GM19395 (cell line): ENCODE results near the gene MTM1.

Source experiments
- ATAC-seq: cut with Tn5 transposase; IDR thresholded peaks from one replicate; pipeline ENCODE4 v1.9.1; 2021; ENCODE audit warnings: mild to moderate bottlenecking, moderate library complexity; ENCODE audit not compliant: unreplicated experiment

The MTM1 gene

DNA sequence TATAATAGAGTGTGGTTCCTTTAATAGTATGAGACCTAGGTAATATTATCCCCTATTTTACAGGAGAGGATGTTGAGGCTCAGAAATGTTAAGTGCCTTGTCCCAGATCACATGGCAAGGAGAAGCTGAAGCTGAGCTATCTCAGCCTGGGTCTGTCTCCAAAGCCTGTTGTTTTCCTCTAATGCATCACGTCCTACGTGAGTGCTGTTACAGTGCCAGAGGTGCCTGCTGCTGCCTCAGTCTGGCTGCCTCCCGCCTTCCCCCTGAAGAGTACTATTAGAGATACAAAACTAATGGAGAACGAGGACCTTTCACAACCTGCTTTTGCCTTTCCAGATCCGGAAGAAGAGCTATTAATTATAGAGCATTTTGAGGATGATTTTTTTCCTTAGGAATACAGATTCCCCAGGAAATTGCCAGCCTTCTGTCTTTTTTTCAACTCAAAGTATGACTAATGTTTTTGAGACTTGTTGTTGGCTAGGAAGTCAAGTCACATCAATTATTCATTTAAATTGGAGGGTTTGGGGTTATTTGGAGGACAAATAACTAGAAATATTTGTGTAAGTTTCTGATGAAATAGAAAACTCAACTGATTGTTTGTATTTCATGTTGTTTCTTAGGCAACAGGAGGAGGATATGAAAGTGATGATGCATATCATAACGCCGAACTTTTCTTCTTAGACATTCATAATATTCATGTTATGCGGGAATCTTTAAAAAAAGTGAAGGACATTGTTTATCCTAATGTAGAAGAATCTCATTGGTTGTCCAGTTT lies 80.9 kb downstream of the MTM1 start:
- ATAC-seq = no peak

DNA sequence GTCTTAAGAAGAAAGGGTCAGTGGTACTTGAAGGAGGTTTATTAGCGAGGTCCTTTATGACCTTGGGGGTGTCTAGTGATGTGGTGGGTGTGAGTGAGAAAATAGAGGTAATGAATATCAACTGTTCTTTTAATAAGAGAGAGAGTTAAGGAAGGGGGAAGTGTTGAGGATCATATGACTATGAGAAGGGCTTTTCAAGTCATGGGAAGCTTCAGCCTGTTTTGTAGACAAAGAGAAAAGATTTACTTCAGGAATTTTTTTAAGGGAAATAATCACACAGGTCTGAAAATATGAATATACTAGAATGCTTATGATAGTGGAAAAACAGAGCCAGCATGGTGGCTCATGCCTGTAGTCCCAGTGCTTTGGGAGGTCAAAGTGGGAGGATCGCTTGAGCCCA lies 83.5 kb downstream of the MTM1 start:
- ATAC-seq = no peak

DNA sequence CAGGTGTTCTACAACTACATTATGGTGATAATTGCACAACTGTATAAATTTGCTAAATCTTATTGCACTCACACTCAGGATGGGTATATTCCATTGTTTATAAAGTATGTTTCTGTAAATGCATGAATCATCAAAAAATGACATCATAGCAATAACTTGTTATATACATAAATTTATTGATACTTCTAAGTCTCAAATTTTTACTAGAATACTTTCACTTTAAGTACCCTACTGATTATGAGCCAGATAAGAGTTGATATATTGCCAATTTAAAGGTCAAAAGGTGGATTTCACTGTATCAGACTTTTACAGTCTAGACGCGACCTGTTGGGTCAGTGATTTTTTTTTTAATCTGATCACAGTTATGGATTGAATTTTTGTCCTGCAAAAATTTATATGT lies 87.4 kb downstream of the MTM1 start:
- ATAC-seq = no peak

DNA sequence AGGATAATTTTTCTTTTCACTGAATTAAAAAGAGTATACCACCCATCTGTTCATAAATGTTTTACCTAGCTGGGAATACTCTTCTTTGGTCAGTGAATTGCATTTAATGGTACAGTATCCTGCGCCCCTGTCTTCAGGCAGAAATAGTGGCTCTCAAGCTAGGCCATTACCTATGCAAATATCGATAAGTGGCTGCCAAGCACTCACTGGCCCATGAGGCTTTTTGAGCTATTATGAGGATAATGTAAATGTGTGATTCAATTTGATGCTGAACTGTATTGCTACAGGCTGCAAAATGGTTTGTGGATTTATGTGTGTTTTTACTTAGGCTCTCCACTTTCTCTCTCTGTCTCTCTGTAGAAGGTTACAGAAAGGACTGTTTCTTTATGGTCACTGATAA lies 94.7 kb downstream of the MTM1 start:
- ATAC-seq = no peak

DNA sequence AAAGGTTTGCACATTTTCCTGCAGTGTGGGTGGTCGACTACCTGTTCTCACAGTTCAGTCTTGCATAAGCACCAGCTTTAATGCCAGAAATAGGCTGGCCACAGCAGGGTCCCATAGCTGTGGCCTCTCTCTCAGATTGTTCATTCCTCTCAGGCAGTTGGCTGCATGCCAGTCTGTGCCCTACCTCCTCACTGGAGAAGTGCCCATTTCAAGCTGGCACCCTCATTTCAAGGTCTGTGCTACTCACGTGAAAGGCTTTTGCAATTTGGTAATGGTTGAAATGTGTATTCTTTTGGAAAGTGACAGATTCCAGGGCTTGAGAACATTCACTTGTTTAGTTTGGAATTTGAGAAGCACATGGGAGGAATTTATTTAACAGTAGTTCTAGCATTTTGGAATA lies 95.9 kb downstream of the MTM1 start:
- no peak for ATAC-seq

DNA sequence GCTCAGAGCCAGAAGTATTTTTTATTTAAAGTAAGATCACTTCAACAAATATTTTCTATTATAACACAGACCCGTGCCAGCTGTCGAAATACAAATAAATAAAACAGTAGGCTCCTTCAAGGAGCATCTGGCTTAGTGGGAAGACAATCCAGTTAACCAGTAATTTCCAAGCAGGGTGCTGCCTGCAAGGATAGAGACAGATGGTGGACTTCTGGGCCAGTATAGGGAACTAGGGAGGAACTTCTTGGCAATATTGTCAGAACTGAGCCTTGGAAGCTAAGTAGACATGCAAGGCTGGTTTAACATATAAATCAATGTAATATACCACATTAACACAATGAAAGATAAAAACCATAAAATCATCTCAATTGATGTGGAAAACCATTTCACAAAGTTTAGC lies 107.8 kb downstream of the MTM1 start:
- ATAC-seq = no peak

DNA sequence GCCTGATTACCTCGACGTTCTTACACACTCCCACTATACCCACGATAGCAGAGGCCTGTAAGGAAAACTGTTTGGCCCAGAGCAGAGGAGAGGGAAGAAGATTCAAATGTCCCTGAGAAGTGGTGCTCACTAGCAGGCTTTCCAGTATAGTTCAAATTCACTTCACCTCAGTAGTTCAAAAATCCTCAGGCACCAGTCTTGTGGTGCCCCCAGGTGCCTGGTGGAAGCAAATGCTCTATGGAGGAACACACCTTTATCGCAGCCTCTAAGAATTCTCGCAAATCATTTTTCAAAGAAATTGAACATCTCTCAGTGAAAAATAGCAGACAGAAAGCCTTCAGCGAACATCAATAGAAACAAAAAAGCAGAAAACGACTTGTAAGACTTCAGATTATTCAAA lies 112.6 kb downstream of the MTM1 start:
- ATAC-seq = no peak

DNA sequence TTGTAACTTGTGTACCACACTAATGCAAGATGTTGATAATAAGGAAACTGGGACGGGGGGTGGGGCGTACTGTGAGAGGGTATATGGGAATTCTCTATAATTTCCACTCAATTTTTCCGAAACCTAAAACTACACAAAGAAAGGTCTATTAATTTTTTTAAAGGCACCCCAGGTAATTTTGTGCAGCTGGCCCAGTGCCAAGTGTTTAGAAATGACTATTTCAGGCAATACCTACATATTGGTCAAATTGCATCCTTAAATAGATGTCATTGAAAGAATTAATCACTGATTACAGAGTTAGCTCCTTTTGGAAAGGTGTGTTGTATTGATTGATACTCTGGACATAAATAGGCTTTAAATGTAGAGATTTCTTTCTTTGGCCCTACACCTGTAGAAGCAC lies 114.7 kb downstream of the MTM1 start:
- ATAC-seq = no peak

DNA sequence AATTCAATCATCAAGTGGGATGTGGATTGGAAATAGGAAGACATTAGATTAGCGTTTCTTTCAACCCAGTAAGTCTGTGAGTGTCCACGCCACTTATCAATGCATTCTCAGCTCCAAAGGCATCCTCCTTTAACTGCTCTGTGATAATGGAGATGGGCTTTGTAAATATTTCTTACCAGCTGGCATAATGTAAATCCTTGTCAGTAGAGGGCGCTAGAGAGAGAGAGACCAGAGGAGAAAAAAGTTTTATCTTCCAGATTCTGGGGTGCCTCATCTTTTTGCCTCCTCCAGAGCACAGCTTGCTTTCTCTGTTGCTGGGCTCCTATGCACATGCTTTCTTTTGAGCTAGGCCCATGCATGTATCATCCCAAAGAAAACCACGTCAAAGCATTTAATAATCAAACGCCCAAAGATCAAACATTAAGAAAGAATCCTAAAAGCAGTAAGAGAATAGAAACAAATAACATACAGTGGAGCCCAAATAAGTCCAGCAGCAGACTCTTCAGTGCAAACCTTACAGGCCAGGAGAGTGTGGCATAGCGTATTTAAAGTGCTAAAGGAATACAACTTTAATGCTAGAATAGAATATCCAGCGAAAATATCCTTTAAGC lies 115.2 kb downstream of the MTM1 start:
- no peak for ATAC-seq

DNA sequence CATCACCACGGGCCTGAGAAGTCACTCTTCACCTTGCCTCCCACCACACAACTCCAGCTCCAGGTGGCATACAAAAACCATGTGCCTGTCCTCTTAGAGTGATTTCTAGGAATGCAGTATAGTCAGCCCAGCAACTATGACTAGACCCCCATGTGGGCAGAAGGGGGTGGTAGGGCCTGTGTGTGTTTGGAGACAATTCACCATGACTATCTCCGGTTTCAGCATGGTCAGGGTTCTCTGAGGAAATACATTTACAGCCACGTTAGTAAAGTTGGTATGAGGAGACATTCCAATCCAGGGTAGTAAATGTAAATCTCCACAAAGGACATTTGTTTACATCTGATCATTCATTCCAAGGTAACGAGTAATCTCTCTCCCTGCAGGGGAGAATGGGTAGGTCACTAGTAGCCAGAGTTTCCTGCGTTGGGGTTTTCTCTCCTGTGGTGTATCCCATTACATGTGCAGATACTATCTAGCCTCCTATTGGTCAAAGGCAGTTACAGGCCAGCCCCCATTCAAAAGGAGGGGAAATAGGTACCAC lies 120.6 kb downstream of the MTM1 start:
- no peak for ATAC-seq

DNA sequence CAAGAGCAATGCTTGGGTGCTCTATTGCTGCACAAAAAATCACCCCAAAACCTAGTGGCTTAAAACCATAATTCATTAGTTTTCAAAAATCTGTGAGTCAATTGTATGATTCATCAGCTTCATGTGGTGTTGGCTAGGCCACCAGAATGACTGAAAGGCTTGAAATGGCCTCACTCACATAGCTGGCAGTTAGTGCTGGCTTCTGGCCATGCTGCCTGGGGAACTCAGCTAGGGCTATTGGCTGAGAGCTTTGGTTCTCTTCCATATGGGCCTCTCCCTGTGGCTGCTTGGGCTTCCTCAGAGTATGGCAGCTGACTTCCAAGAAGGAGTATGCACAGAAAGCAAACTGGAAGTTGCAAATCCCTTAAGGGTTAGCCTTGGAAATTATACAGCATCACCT lies 121.7 kb downstream of the MTM1 start:
- ATAC-seq = no peak

DNA sequence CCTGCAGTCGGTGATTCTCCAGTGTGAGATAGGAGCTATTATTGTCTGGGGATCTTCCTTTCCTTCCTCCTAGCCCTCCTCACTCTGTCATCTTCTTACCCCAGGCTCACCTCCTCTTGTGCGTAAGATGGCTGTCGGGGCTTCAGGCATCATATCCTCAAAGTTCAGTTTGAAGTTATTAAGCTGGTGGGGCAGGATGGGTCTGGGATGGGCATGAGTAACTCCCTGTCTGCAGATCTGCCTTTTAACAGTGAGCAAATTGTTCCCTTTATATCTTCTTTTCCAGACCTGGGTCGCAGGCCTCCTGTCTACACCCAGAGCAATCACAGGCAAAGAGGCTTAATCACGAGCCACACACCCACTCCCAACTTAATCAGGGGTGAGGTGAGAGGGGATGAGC lies 123.9 kb downstream of the MTM1 start:
- ATAC-seq = no peak

DNA sequence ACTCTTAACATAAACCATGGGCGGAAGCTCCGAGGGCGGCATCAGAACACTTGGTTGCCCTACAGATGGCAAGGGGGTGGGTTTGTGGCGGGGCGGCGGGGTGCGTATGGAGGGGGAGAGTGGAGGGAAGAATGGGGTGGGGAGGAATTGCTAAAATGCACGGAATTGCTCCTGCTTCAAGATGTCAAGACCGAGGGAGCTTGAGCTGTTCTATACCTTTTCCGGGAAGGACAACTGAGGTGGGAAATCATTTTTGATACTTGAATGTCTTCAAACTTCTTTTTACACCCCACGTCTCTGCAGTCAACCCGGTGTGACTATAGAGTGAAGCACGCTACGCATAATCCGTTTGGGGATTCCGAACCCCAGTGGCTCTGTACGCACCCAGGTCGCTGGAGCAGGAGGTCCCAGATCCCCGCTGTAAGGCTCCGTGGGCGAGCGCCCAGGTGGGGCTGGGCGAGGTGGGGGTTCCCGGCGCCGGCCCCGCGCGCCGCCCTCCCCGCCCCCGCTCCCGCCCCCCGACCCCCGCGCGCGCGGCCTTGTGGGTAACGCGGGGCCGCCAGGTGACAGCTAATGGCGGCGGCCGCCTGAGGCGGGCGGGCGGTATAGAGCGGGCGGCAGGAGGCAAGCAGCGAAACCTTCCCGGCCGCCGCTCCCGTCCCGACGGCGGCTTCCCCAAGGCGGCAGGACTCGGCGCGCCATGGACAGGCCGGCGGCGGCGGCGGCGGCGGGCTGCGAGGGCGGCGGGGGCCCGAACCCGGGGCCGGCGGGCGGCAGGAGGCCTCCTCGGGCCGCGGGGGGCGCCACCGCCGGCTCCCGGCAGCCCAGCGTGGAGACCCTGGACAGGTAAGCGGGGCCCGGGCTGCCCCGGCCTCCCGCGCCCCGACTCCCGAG lies 124.7 kb downstream of the MTM1 start, which contains the start of gene MTMR1:
Gene MTMR1 (plus strand): TSS at position 566 of the 894 bp plus-strand sequence. CDS start 135 bp downstream, at position 701.
- ATAC-seq = peak; percentile 45

DNA sequence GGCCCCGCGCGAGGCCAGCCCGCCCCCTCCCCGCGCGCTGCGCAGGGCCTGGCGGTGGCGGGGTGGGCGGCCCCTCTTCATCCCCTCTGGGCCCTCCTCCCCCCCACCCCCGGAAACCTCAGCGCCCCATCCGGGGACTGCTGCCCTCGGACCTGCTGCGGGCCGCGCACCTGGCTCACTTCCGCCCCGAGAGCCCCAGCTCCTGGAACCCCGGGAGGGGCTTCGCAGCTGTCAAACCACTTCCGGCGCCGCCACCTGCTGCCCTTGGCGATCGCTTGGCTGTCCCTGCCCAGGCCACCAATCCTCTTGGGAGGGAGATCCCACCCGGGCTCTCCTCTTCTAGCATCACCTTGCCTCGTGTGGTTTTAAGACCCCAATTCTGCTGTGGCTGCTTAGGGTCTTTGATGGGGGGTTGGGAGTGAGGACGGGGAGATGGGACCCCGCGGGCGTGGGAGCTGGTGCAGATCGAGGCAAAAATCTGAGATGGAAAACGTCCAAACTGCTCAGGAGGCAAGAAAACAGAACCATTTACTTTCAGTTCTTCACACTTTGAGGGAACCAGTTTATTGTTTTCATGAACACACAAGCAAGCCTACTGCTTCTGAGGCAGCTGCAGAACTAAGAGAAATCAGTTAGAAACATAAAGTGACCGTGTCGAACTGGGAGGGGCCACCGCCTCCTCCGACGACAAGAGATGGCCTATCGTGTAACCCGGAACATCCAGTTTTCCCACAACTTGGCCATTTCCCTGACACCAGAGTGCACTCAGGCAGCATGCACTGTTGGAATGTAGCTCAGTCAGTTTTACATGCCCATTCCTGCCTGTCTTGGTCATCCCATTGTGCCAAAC lies 125.5 kb downstream of the MTM1 start:
- peak; percentile 70 for ATAC-seq

DNA sequence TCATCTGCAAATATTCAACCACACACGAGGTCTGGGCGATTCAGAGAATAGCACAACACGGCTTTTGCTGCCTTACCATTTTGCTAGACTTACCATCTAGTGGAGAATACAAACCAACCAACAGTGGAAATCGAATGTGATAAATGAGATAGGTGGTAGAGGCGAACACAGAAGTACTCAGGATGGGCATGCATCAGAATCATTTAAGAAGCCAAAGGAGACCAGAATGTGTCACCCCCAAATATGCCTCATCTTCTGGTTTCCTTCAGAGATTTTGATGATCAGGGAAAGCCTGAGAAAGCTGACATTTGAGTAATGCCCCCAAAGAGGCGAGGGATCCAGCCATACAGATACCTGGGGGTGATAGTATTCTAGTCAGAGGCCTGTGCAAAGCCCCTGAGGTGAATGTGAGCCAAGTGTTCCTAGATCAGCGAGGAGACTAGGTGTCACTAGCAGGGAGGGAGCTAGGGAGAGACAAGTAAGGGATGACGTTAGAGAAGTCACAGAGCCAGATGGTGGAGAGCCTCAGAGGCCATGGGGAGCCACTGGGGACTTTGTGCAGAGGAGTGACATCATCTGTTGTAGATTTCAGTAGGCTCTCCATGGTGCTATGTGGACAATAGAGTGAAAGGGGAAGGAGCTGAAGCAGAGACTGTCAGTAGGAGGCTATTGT lies 126.5 kb downstream of the MTM1 start:
- ATAC-seq = no peak

DNA sequence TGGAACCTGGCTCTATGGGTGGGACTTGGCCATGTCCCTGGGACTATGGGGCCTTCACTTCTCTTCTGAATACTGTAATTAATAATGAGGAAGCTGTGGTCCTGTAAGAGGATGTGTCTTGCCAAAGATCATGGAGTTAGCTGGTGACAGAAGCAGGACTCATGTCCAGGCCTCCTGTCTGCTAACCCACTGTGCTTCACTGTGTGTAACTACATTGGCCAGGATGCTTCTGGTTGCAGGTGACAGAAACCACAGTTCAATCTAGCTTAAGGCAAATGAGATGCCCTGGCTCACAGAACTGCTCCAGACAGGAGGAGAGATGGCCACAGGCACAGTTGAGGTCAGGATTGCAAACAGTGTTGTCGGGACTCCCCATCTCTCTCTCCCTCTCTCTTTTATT lies 127.9 kb downstream of the MTM1 start:
- ATAC-seq = no peak

DNA sequence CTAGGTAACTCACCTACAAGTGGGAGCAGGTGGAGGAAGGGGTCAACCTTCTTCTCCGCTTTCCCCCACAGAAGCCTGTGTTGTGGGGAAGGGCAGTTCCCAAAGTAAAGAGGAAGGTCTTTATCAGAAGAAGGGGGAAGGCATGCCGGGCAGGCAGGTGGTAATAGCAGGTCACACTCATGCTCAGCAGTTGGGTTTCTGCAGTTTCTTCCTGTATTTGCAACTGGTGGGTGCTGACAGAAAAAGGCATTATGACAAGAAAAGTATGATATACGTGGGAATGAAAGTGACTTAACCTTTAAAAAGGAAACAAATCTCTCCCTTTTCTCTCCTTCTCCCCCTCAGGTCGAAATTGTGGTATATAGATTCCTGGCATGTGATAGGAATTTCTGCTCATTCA lies 128.4 kb downstream of the MTM1 start:
- no peak for ATAC-seq

DNA sequence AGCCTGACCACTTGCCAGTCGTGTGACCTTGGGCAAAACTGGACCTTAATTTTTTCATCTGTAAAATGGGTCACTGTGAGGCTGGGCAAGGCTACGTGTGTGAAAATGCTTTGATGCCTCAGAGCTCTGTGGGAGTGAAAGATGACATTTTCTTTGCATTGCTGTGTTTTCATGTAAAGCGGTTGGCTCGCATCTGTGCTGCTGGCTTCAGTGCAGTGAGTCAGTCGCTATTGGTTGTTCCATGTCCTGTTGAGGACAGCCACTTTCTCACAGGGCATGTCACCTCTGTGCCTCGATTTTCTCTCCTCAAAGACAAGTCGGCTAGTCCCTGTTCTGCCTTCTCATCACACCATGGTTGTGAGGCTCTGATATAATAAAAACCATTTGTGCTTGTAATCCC lies 129.2 kb downstream of the MTM1 start:
- no peak for ATAC-seq

DNA sequence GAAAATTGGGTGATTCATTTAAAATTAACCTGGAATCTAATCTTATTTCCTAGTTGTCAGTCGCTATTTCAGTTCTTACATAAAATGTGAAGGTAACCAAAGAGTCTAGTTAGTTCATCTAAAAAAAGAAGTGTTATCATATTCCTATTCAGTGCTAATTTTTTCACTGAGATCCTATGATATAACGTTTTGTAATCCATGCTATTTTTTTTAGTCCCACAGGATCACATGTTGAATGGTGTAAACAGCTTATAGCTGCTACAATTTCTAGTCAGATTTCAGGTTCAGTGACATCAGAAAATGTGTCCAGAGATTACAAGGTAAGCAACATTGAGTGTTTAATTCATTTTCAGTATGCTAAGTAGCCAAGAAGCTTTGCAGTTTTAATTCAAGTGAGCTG lies 130.6 kb downstream of the MTM1 start:
- no peak for ATAC-seq

DNA sequence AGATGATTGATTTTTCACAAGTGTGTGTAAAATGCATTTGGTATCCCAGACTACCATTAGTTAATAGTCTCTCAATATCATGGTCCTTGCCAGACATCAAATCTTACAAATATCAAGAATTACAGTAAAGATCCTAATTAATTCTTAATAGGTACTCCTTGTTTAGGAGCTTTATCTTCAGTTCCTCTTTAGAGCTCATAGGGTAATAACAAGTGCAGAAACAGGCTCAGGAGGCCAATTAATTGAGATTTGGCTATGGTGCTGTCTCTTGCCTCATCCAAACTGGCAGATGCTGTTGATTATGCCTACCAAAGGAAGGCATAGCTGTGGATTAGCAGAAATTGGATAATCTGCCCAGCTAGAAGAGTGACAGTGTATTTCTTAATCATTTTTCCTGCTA lies 131.7 kb downstream of the MTM1 start:
- no peak for ATAC-seq
